Activated CD4-positive, alpha-beta T cell treated with anti-CD3 and anti-CD28 coated beads for 24 hours (primary cell): ENCODE measurements around the gene OR52B6.
"Not testable (repeated sequence)": the region's sequence is repeated elsewhere in the genome, so short reads cannot be mapped to it uniquely, and the experiment has no call there.

Source experiments
- DNase-seq, 2 donors: peaks; one replicate each; pipeline ENCODE4 v3.0.0-alpha.2; 2020; ENCODE audit warnings: low read depth in 2 of 2

OR52B6 gene

GRCh38 chr11:5596607-5597201, 16.0 kb downstream of the OR52B6 start, which contains the start of gene TRIM6:
TSS of gene TRIM6 (plus strand) at chr11:5596637. CDS start at chr11:5596898, 261 bp downstream.
- no peak for DNase-seq

GRCh38 chr11:5597953-5598352, 17.3 kb downstream of the OR52B6 start:
- DNase-seq: no peak

- peak in 1 of 2 donors; percentile 40 for DNase-seq
These were observed 19.7 kb downstream of the OR52B6 start for GRCh38 chr11:5600374-5600851.

- DNase-seq: not testable (repeated sequence)
These were observed 22.1 kb downstream of the OR52B6 start for GRCh38 chr11:5602791-5603190.

- no peak for DNase-seq
These were observed 22.6 kb downstream of the OR52B6 start for GRCh38 chr11:5603326-5603725.

GRCh38 chr11:5604896-5605295, 24.2 kb downstream of the OR52B6 start:
- DNase-seq: no peak

- DNase-seq: no peak
These were observed 25.2 kb downstream of the OR52B6 start for GRCh38 chr11:5605849-5606248.

- DNase-seq: no peak
These were observed 28.1 kb downstream of the OR52B6 start for GRCh38 chr11:5608808-5609207.

- no peak for DNase-seq
These were observed 29.8 kb downstream of the OR52B6 start for GRCh38 chr11:5610446-5610845.

- no peak for DNase-seq
These were observed 30.9 kb downstream of the OR52B6 start for GRCh38 chr11:5611627-5612026.

GRCh38 chr11:5618807-5619206, 38.1 kb downstream of the OR52B6 start:
- no peak for DNase-seq

GRCh38 chr11:5620651-5621521, 40.2 kb downstream of the OR52B6 start:
- DNase-seq: no peak

GRCh38 chr11:5621580-5621979, 40.9 kb downstream of the OR52B6 start:
- DNase-seq: no peak

- DNase-seq: no peak
These were observed 42.1 kb downstream of the OR52B6 start for GRCh38 chr11:5622802-5623201.

- DNase-seq: peak; percentile 19 to 40
These were observed 44.0 kb downstream of the OR52B6 start, which contains the start of gene TRIM34 for GRCh38 chr11:5624489-5625279. TSS of gene TRIM34 (plus strand) at chr11:5625001. CDS start at chr11:5632332, 7,331 bp downstream.

GRCh38 chr11:5625281-5625680, 44.6 kb downstream of the OR52B6 start:
- DNase-seq: no peak

- DNase-seq: no peak
These were observed 45.5 kb downstream of the OR52B6 start for GRCh38 chr11:5626196-5626595.

GRCh38 chr11:5631417-5631816, 50.7 kb downstream of the OR52B6 start:
- no peak for DNase-seq
